ENCODE results near the gene ADAMTSL3. TPM values are rescaled to one million over a fixed set of nuclear protein-coding genes. Genes with fewer than 3 reads are reported as not detected.

ADAMTSL3 gene
- total RNA-seq, 1 donor from 2014 or later = 0.07 TPM

- Mint-ChIP-seq H3K27ac (ENCODE audit: unreplicated experiment) (no peak overlapping the region), H3K4me1 (no peaks in the 10 kb centered on the region), H3K36me3 (ENCODE audit: low read depth) (no peaks in the 10 kb centered on the region), H3K4me3 (no peak overlapping the region), H3K9me3 (no peaks in the 10 kb centered on the region), H3K27me3 (ENCODE audit: low read depth) (peaks cover 73% of the 10 kb centered on the region)
- TF ChIP-seq CTCF (conservative IDR thresholded peaks at IDR 0.05) = no peak
- DNase-seq (ENCODE audit: low read depth, low spot score) = no peak
Measured at GRCh38 chr15:83656943-83657528, 3.1 kb downstream of the ADAMTSL3 start.

GRCh38 chr15:83657549-83657948, 3.6 kb downstream of the ADAMTSL3 start:
- Mint-ChIP-seq H3K9me3 (no peaks in the 10 kb centered on the region), H3K36me3 (ENCODE audit: low read depth) (no peaks in the 10 kb centered on the region), H3K27me3 (ENCODE audit: low read depth) (peaks cover 68% of the 10 kb centered on the region), H3K4me1 (no peaks in the 10 kb centered on the region), H3K27ac (ENCODE audit: unreplicated experiment) (no peak overlapping the region), H3K4me3 (no peak overlapping the region)
- DNase-seq (ENCODE audit: low read depth, low spot score) = no peak
- peak; percentile 42 for TF ChIP-seq CTCF (conservative IDR thresholded peaks at IDR 0.05)

- H3K27me3 Mint-ChIP-seq (ENCODE audit: low read depth) = peaks cover 66% of the 10 kb centered on the region
- H3K9me3 Mint-ChIP-seq = no peaks in the 10 kb centered on the region
- no peak overlapping the region for H3K4me3 Mint-ChIP-seq
- H3K27ac Mint-ChIP-seq (ENCODE audit: unreplicated experiment) = no peak overlapping the region
- no peak for TF ChIP-seq CTCF (conservative IDR thresholded peaks at IDR 0.05)
- no peaks in the 10 kb centered on the region for H3K36me3 Mint-ChIP-seq (ENCODE audit: low read depth)
- DNase-seq (ENCODE audit: low read depth, low spot score) = no peak
- H3K4me1 Mint-ChIP-seq = no peaks in the 10 kb centered on the region
Measured at GRCh38 chr15:83658430-83659416, 4.8 kb downstream of the ADAMTSL3 start.

- no peaks in the 10 kb centered on the region for H3K36me3 Mint-ChIP-seq (ENCODE audit: low read depth)
- no peak overlapping the region for H3K4me3 Mint-ChIP-seq
- H3K9me3 Mint-ChIP-seq = no peaks in the 10 kb centered on the region
- H3K27me3 Mint-ChIP-seq (ENCODE audit: low read depth) = peaks cover 70% of the 10 kb centered on the region
- H3K4me1 Mint-ChIP-seq = no peaks in the 10 kb centered on the region
- TF ChIP-seq CTCF (conservative IDR thresholded peaks at IDR 0.05) = no peak
- H3K27ac Mint-ChIP-seq (ENCODE audit: unreplicated experiment) = no peak overlapping the region
- no peak for DNase-seq (ENCODE audit: low read depth, low spot score)
Measured at GRCh38 chr15:83659417-83659812, 5.5 kb downstream of the ADAMTSL3 start.

- Mint-ChIP-seq H3K27me3 (ENCODE audit: low read depth) (peaks cover 33% of the 10 kb centered on the region), H3K9me3 (no peaks in the 10 kb centered on the region), H3K27ac (ENCODE audit: unreplicated experiment) (no peak overlapping the region), H3K4me1 (no peaks in the 10 kb centered on the region), H3K36me3 (ENCODE audit: low read depth) (no peaks in the 10 kb centered on the region), H3K4me3 (no peak overlapping the region)
- TF ChIP-seq CTCF (conservative IDR thresholded peaks at IDR 0.05) = no peak
- DNase-seq (ENCODE audit: low read depth, low spot score) = no peak
Measured at GRCh38 chr15:83665480-83665879, 11.6 kb downstream of the ADAMTSL3 start.

Data from neural crest cell (in vitro differentiated cells).